IMR-90 (cell line): ENCODE results near the gene C1GALT1. TPM values are rescaled to one million over a fixed set of nuclear protein-coding genes. Genes with fewer than 3 reads are reported as not detected.

Source experiments
- ATAC-seq: fragments of 200-7000 bp; cut with Tn5 transposase; 2 replicates; pipeline ENCODE4 v1.9.1; 2020; ENCODE audit warnings: low read depth, mild to moderate bottlenecking, moderate library complexity
- BruUV-seq: library from RNA; stranded (reverse); fragments of 400-500 nt; replicated peaks from 2 replicates; lab custom pipeline; 2021; lab: Mats Ljungman, UMichigan
- CTCF ChIA-PET: fragments of 300-600 bp; formaldehyde crosslinking; extraction: SDS; loops from one replicate; lab custom pipeline; 2021; ENCODE audit warnings: antibody characterized with exemption; lab: Yijun Ruan, JAX
- POLR2A ChIA-PET: fragments of 300-600 bp; sonication (Branson Sonifier 250); formaldehyde crosslinking; loops from one replicate; lab custom pipeline; 2022; ENCODE audit warnings: antibody characterized with exemption; ENCODE audit not compliant: unreplicated experiment; lab: Charles Lee
- DNase-seq: peaks from one replicate; pipeline ENCODE4 v3.0.0; 2013
- H2AFZ ChIP-seq: replicated peaks from 2 replicates; pipeline ENCODE3; 2013; ENCODE audit warnings: low read length, mild to moderate bottlenecking; ENCODE audit not compliant: poor library complexity
- H2AK5ac ChIP-seq: 2 replicates; pipeline ENCODE4 v1.6.1; 2013; ENCODE audit warnings: low read depth, low read length, inconsistent platforms
- H2AK9ac ChIP-seq: replicated peaks from 2 replicates; pipeline ENCODE3; 2013; ENCODE audit warnings: mild to moderate bottlenecking, low read depth, low read length, moderate library complexity; ENCODE audit not compliant: poor library complexity
- H2BK120ac ChIP-seq: 2 replicates; pipeline ENCODE4 v1.6.1; 2013; ENCODE audit warnings: low read depth, low read length, inconsistent platforms
- H2BK15ac ChIP-seq: 3 replicates; pipeline ENCODE4 v1.6.1; 2013; ENCODE audit warnings: low read depth, low read length, inconsistent platforms
- H2BK20ac ChIP-seq: 2 replicates; pipeline ENCODE4 v1.6.1; 2013; ENCODE audit warnings: low read depth, mild to moderate bottlenecking, inconsistent platforms, low read length, moderate library complexity
- H2BK5ac ChIP-seq: 2 replicates; pipeline ENCODE4 v1.6.1; 2013; ENCODE audit warnings: mild to moderate bottlenecking, low read depth, low read length, inconsistent platforms; ENCODE audit not compliant: poor library complexity, severe bottlenecking
- H3K14ac ChIP-seq: replicated peaks from 2 replicates; pipeline ENCODE4 v1.6.1; 2013; ENCODE audit warnings: low read depth, low read length, inconsistent platforms
- H3K18ac ChIP-seq: 2 replicates; pipeline ENCODE4 v1.6.1; 2013; ENCODE audit warnings: low read depth, low read length, control low read depth
- H3K23ac ChIP-seq: 2 replicates; pipeline ENCODE4 v1.6.1; 2013; ENCODE audit warnings: low read depth, low read length, inconsistent platforms
- H3K27ac ChIP-seq: 2 replicates; pipeline ENCODE4 v1.5.1; 2013; ENCODE audit warnings: mild to moderate bottlenecking, control low read depth, low read length; ENCODE audit not compliant: insufficient read depth
- H3K27me3 ChIP-seq: 2 replicates; pipeline ENCODE4 v1.6.1; 2013; ENCODE audit warnings: low read length; ENCODE audit not compliant: control insufficient read depth, insufficient read depth
- H3K36me3 ChIP-seq: 2 replicates; pipeline ENCODE4 v1.6.1; 2013; ENCODE audit warnings: low read length, mixed read lengths; ENCODE audit not compliant: control insufficient read depth, insufficient read depth
- H3K4ac ChIP-seq: 2 replicates; pipeline ENCODE4 v1.6.1; 2013; ENCODE audit warnings: low read depth, low read length, inconsistent platforms
- H3K4me1 ChIP-seq: 2 replicates; pipeline ENCODE4 v1.6.1; 2013; ENCODE audit warnings: low read length, mixed read lengths; ENCODE audit not compliant: control insufficient read depth, insufficient read depth
- H3K4me2 ChIP-seq: 2 replicates; pipeline ENCODE4 v1.6.1; 2013; ENCODE audit warnings: low read depth, mild to moderate bottlenecking, control low read depth, low read length, moderate library complexity
- H3K4me3 ChIP-seq: 2 replicates; pipeline ENCODE4 v1.5.1; 2013; ENCODE audit warnings: low read depth, mild to moderate bottlenecking, control low read depth, low read length, moderate library complexity; ENCODE audit not compliant: insufficient read depth
- H3K56ac ChIP-seq: 2 replicates; pipeline ENCODE4 v1.6.1; 2013; ENCODE audit warnings: low read length, inconsistent platforms; ENCODE audit not compliant: insufficient read depth; ENCODE audit errors: extremely low read depth
- H3K79me1 ChIP-seq, 2 experiments: 2 replicates each; pipeline ENCODE4 v1.6.1; 2013; ENCODE audit warnings: low read length in 2 of 2, inconsistent platforms in 1 of 2, low read depth in 1 of 2
- H3K9ac ChIP-seq: 2 replicates; pipeline ENCODE4 v1.6.1; 2013; ENCODE audit warnings: low read depth, low read length, control low read depth
- H3K9me1 ChIP-seq: 2 replicates; pipeline ENCODE4 v1.6.1; 2013; ENCODE audit warnings: low read length, inconsistent platforms; ENCODE audit not compliant: insufficient read depth
- H3K9me3 ChIP-seq: 2 replicates; pipeline ENCODE4 v1.6.1; 2013; ENCODE audit warnings: low read length; ENCODE audit not compliant: control insufficient read depth, insufficient read depth
- H4K20me1 ChIP-seq: 2 replicates; pipeline ENCODE4 v1.6.1; 2013; ENCODE audit warnings: low read length, inconsistent platforms; ENCODE audit not compliant: insufficient read depth
- H4K5ac ChIP-seq: 2 replicates; pipeline ENCODE4 v1.6.1; 2013; ENCODE audit warnings: mild to moderate bottlenecking, low read depth, low read length, control low read depth
- H4K8ac ChIP-seq, 2 experiments: 2 replicates each; pipeline ENCODE4 v1.6.1; 2013; ENCODE audit warnings: low read depth in 2 of 2, low read length in 2 of 2, control low read depth in 1 of 2, inconsistent platforms in 1 of 2
- H4K91ac ChIP-seq: 2 replicates; pipeline ENCODE4 v1.6.1; 2013; ENCODE audit warnings: low read depth, low read length, inconsistent platforms; ENCODE audit not compliant: insufficient read depth
- BHLHE40 ChIP-seq: fragments of 150-350 bp; IDR thresholded peaks from 2 replicates; pipeline ENCODE4 v1.6.1; 2016; ENCODE audit warnings: mild to moderate bottlenecking, low read depth, low read length
- CEBPB ChIP-seq: IDR thresholded peaks from 2 replicates; pipeline ENCODE4 v1.6.1; 2012; ENCODE audit warnings: low read depth, low read length, improper control_type of control experiment
- CHD1 ChIP-seq: IDR thresholded peaks from 2 replicates; pipeline ENCODE4 v1.6.1; 2012; ENCODE audit warnings: low read depth, low read length, improper control_type of control experiment
- FOS ChIP-seq: fragments of 150-350 bp; IDR thresholded peaks from 2 replicates; pipeline ENCODE4 v1.6.1; 2016; ENCODE audit warnings: low read depth, low read length
- MAFK ChIP-seq: IDR thresholded peaks from 2 replicates; pipeline ENCODE4 v1.6.1; 2012; ENCODE audit warnings: low read depth, low read length, improper control_type of control experiment
- MAZ ChIP-seq: IDR thresholded peaks from 2 replicates; pipeline ENCODE4 v1.6.1; 2012; ENCODE audit warnings: low read depth, mild to moderate bottlenecking, low read length, improper control_type of control experiment, moderate library complexity, borderline replicate concordance
- MXI1 ChIP-seq: IDR thresholded peaks from 2 replicates; pipeline ENCODE4 v1.6.1; 2012; ENCODE audit warnings: low read depth, mild to moderate bottlenecking, low read length, moderate library complexity, borderline replicate concordance
- NFE2L2 ChIP-seq: fragments of 150-350 bp; IDR thresholded peaks from 2 replicates; pipeline ENCODE4 v1.6.1; 2016; ENCODE audit warnings: low read depth, mild to moderate bottlenecking, low read length
- POLR2A ChIP-seq: IDR thresholded peaks from 2 replicates; pipeline ENCODE4 v1.6.1; 2012; ENCODE audit warnings: mild to moderate bottlenecking, low read depth, low read length
- RAD21 ChIP-seq: IDR thresholded peaks from 2 replicates; pipeline ENCODE4 v1.6.1; 2012; ENCODE audit warnings: low read length, improper control_type of control experiment
- RCOR1 ChIP-seq: IDR thresholded peaks from 2 replicates; pipeline ENCODE4 v1.6.1; 2012; ENCODE audit warnings: mild to moderate bottlenecking, low read length, improper control_type of control experiment; ENCODE audit not compliant: insufficient replicate concordance
- RFX5 ChIP-seq: IDR thresholded peaks from 2 replicates; pipeline ENCODE4 v1.8.0; 2012; ENCODE audit warnings: low read depth, mild to moderate bottlenecking, low read length, moderate library complexity
- SMC3 ChIP-seq: fragments of 150-350 bp; IDR thresholded peaks from 2 replicates; pipeline ENCODE4 v1.6.1; 2016; ENCODE audit warnings: low read depth, mild to moderate bottlenecking, antibody characterized with exemption, low read length, moderate library complexity
- WGBS, 2 experiments: methylation state at CpG; one replicate each; pipeline versions ENCODE4 v1.1.5 to v1.1.7; 2013; ENCODE audit warnings: missing lambda C conversion rate in 2 of 2; ENCODE audit not compliant: insufficient read length in 1 of 2; ENCODE audit errors: extremely low coverage in 2 of 2; 5-methylcytosine and 5-hydroxymethylcytosine counted together
- dilution Hi-C: fragments of 300-500 bp; cut with HindIII; formaldehyde crosslinking; loops from one replicate; pipeline ENCODE4 v1.14.3; 2018; ENCODE audit warnings: low sequenced_read_pairs; ENCODE audit not compliant: unreplicated experiment
- in situ Hi-C: fragments of 300-500 bp; cut with MboI; formaldehyde crosslinking; loops from 3 replicates; pipeline ENCODE4 v1.14.3; 2019; ENCODE audit warnings: low sequenced_read_pairs, inconsistent platforms, mixed read lengths
- intact Hi-C: fragments of 100-400 bp; cut with micrococcal nuclease; formaldehyde crosslinking; loops from 2 replicates; pipeline ENCODE4 v1.10.0; 2022
- polyA plus RNA-seq, 3 experiments: library from polyadenylated mRNA; depleted of rRNA; stranded (reverse); fragments of >200 nt; gene quantifications; 2 replicates each; pipeline ENCODE4 v1.2.3, GENCODE V29; 2012; ENCODE audit warnings: low replicate concordance in 1 of 3
- total RNA-seq: library from RNA; depleted of rRNA; stranded (reverse); fragments of >200 nt; gene quantifications from 2 replicates; pipeline ENCODE4 v1.2.3, GENCODE V29; 2012
- TF ChIP-seq, protein P1 (sequence below): fragments of 150-350 bp; IDR thresholded peaks from 2 replicates; pipeline ENCODE4 v1.6.1; 2016; ENCODE audit warnings: low read depth, mild to moderate bottlenecking, low read length, moderate library complexity, borderline replicate concordance
- TF ChIP-seq, protein P2 (sequence below): conservative IDR thresholded peaks from 2 replicates; pipeline ENCODE4 v1.5.1; 2012; ENCODE audit warnings: mild to moderate bottlenecking, low read depth, low read length, improper control_type of control experiment

C1GALT1 gene
- total and polyA plus RNA-seq, 2 of the 4 experiments (the other 2 are of a cell fraction): 11.6 to 12.2 TPM

GRCh38 chr7:7237201-7237977 is 55.0 kb downstream of the C1GALT1 start (continued):
- TF ChIP-seq MAZ: no peak

GRCh38 chr7:7237978-7238267 is 55.6 kb downstream of the C1GALT1 start:
- BruUV-seq: no TSS peak
- in situ Hi-C loops: no loop called here
- Histone ChIP-seq H4K8ac (no peak overlapping the region), H3K36me3 (no peaks in the 10 kb centered on the region), H3K4me3 (no peak overlapping the region), H3K18ac (no peak overlapping the region), H2AFZ (no peak overlapping the region), H2AK9ac (no peak overlapping the region), H3K4me2 (no peak overlapping the region), H4K5ac (no peak overlapping the region), H3K14ac (no peak overlapping the region), H2BK120ac (no peak overlapping the region), H3K79me1 (peaks cover 0 to 4% of the 10 kb centered on the region in 2 experiments; a peak in 1 of 4 replicates), H3K9me3 (no peaks in the 10 kb centered on the region), H3K56ac (no peak overlapping the region), H2AK5ac (no peak overlapping the region), H4K20me1 (no peaks in the 10 kb centered on the region), H3K9me1 (no peaks in the 10 kb centered on the region), H3K9ac (no peak overlapping the region), H4K91ac (no peak overlapping the region), H3K27ac (no peak overlapping the region), H3K4ac (no peak overlapping the region), H3K23ac (no peak overlapping the region), H2BK5ac (no peak overlapping the region), H3K27me3 (no peaks in the 10 kb centered on the region), H3K4me1 (no peaks in the 10 kb centered on the region), H2BK20ac (no peak overlapping the region), H2BK15ac (no peak overlapping the region)
- ATAC-seq (no peak), DNase-seq (no peak)
- dilution Hi-C loops: no loop called here
- no CpG with 5 or more reads among the region's 1 CpG for WGBS, 2 experiments
- ChIA-PET POLR2A (no interaction called here), CTCF (no interaction called here)
- intact Hi-C loops: loop anchor here (5.0 kb wide), 1 partner anchor 56 kb away; the partner anchor contains the start of gene C1GALT1
- no peak for TF ChIP-seq SMC3
- no peak for TF ChIP-seq CHD1
- no peak for TF ChIP-seq RFX5
- no peak for TF ChIP-seq POLR2A
- TF ChIP-seq BHLHE40: no peak
- no peak for TF ChIP-seq RAD21
- TF ChIP-seq, protein P1, sequence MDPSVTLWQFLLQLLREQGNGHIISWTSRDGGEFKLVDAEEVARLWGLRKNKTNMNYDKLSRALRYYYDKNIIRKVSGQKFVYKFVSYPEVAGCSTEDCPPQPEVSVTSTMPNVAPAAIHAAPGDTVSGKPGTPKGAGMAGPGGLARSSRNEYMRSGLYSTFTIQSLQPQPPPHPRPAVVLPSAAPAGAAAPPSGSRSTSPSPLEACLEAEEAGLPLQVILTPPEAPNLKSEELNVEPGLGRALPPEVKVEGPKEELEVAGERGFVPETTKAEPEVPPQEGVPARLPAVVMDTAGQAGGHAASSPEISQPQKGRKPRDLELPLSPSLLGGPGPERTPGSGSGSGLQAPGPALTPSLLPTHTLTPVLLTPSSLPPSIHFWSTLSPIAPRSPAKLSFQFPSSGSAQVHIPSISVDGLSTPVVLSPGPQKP: no peak
- no peak for TF ChIP-seq MXI1
- TF ChIP-seq CEBPB: no peak
- TF ChIP-seq NFE2L2: no peak
- TF ChIP-seq, protein P2, sequence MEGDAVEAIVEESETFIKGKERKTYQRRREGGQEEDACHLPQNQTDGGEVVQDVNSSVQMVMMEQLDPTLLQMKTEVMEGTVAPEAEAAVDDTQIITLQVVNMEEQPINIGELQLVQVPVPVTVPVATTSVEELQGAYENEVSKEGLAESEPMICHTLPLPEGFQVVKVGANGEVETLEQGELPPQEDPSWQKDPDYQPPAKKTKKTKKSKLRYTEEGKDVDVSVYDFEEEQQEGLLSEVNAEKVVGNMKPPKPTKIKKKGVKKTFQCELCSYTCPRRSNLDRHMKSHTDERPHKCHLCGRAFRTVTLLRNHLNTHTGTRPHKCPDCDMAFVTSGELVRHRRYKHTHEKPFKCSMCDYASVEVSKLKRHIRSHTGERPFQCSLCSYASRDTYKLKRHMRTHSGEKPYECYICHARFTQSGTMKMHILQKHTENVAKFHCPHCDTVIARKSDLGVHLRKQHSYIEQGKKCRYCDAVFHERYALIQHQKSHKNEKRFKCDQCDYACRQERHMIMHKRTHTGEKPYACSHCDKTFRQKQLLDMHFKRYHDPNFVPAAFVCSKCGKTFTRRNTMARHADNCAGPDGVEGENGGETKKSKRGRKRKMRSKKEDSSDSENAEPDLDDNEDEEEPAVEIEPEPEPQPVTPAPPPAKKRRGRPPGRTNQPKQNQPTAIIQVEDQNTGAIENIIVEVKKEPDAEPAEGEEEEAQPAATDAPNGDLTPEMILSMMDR: no peak
- TF ChIP-seq FOS: no peak
- TF ChIP-seq MAZ: no peak
- no peak for TF ChIP-seq MAFK
- TF ChIP-seq RCOR1: no peak
